Panc1 (cell line): ENCODE results near the gene DCUN1D3. TPM values are rescaled to one million over a fixed set of nuclear protein-coding genes. Genes with fewer than 3 reads are reported as not detected.
A peak's percentile ranks its signal among the peaks of the same experiment; 100 is the strongest.

Experiments
- ATAC-seq: fragments of 200-7000 bp; cut with Tn5 transposase; 2 replicates; pipeline ENCODE4 v1.9.1; 2020; ENCODE audit warnings: mild to moderate bottlenecking, moderate library complexity
- BruUV-seq: library from RNA; stranded (reverse); fragments of 400-500 nt; replicated peaks from 2 replicates; lab custom pipeline; 2021; lab: Mats Ljungman, UMichigan
- CTCF ChIA-PET: fragments of 300-600 bp; sonication (Branson Sonifier 250); formaldehyde crosslinking; loops from one replicate; lab custom pipeline; 2022; ENCODE audit warnings: antibody characterized with exemption; lab: Charles Lee
- POLR2A ChIA-PET: fragments of 300-600 bp; sonication (Branson Sonifier 250); formaldehyde crosslinking; loops from one replicate; lab custom pipeline; 2022; ENCODE audit warnings: antibody characterized with exemption; lab: Charles Lee
- DNase-seq: peaks from one replicate; pipeline ENCODE4 v3.0.0-alpha.2; 2010; ENCODE audit warnings: low read depth, low spot score
- H3K27ac ChIP-seq: 2 replicates; pipeline ENCODE4 v1.5.1; 2011; ENCODE audit warnings: mild to moderate bottlenecking, low read length, inconsistent platforms
- H3K27me3 ChIP-seq: fragments of 200-500 bp; sonication (Bioruptor generic); 2 replicates; pipeline ENCODE4 v1.6.0; 2014; ENCODE audit warnings: low read length, inconsistent platforms; ENCODE audit not compliant: control insufficient read depth, insufficient read depth
- H3K36me3 ChIP-seq: fragments of 200-500 bp; sonication (Bioruptor generic); 2 replicates; pipeline ENCODE4 v1.5.1; 2014; ENCODE audit warnings: inconsistent platforms, mild to moderate bottlenecking, low read length, moderate library complexity; ENCODE audit not compliant: control insufficient read depth, insufficient read depth
- H3K4me1 ChIP-seq: 2 replicates; pipeline ENCODE4 v1.5.1; 2011; ENCODE audit warnings: inconsistent platforms, mild to moderate bottlenecking, low read length, moderate library complexity; ENCODE audit not compliant: control insufficient read depth, insufficient read depth
- H3K4me3 ChIP-seq, 2 experiments: 2 replicates each; pipeline ENCODE4 v1.5.1; 2011 to 2012; ENCODE audit warnings: low read depth in 2 of 2, low read length in 2 of 2, mild to moderate bottlenecking in 2 of 2, inconsistent platforms in 1 of 2, moderate library complexity in 1 of 2
- H3K9me3 ChIP-seq: fragments of 200-500 bp; sonication (Bioruptor generic); 2 replicates; pipeline ENCODE4 v1.5.1; 2014; ENCODE audit warnings: low read depth, mild to moderate bottlenecking, inconsistent platforms, low read length, moderate library complexity; ENCODE audit not compliant: control insufficient read depth, insufficient read depth
- CTCF ChIP-seq: fragments of 450-650 bp; IDR thresholded peaks from 2 replicates; pipeline ENCODE4 v1.5.1; 2017; ENCODE audit warnings: mild to moderate bottlenecking
- POLR2AphosphoS5 ChIP-seq: IDR thresholded peaks from 2 replicates; pipeline ENCODE4 v1.6.1; 2012; ENCODE audit warnings: mild to moderate bottlenecking, low read depth, low read length, moderate library complexity
- REST ChIP-seq, 2 experiments: IDR thresholded peaks; 2 replicates each; pipeline ENCODE4 v1.6.1; 2011 to 2012; ENCODE audit warnings: low read depth in 2 of 2, control low read depth in 1 of 2, low read length in 1 of 2, mild to moderate bottlenecking in 1 of 2, moderate library complexity in 1 of 2; ENCODE audit not compliant: insufficient read depth in 1 of 2
- SIN3A ChIP-seq: IDR thresholded peaks from 2 replicates; pipeline ENCODE4 v1.6.1; 2012; ENCODE audit warnings: low read depth, mild to moderate bottlenecking, low read length, moderate library complexity, borderline replicate concordance; ENCODE audit not compliant: insufficient read depth
- TCF7L2 ChIP-seq: IDR thresholded peaks from 2 replicates; pipeline ENCODE4 v1.6.1; 2011; ENCODE audit warnings: mild to moderate bottlenecking, low read depth, low read length, inconsistent platforms
- in situ Hi-C: cut with HindIII; loops from 2 replicates; pipeline ENCODE4 v1.10.0; 2016; ENCODE audit warnings: low sequenced_read_pairs, low pct_unique_long_range_greater_than_20kb
- intact Hi-C: fragments of 100-400 bp; cut with micrococcal nuclease; formaldehyde crosslinking; loops from one replicate; pipeline ENCODE4 v1.10.0; 2022; ENCODE audit not compliant: unreplicated experiment
- total RNA-seq: library from RNA; stranded (reverse); gene quantifications from one replicate; pipeline ENCODE4 v1.2.1, GENCODE V29; 2021; ENCODE audit not compliant: unreplicated experiment

Gene DCUN1D3
- total RNA-seq, 1 experiment from 2014 or later = 23.5 TPM

GRCh38 chr16:20902426-20902825 is 2.3 kb upstream of the DCUN1D3 start:
- Histone ChIP-seq H3K4me1 (peaks cover 72% of the 10 kb centered on the region), H3K9me3 (no peaks in the 10 kb centered on the region), H3K36me3 (no peaks in the 10 kb centered on the region; the same call in 1 of the 2 replicates), H3K27me3 (no peaks in the 10 kb centered on the region), H3K4me3 (no peak overlapping the region), H3K27ac (peak overlapping the region; percentile 98)
- no TSS peak for BruUV-seq
- ATAC-seq (no peak), DNase-seq (no peak)
- in situ Hi-C loops = no loop called here
- POLR2A ChIA-PET = no interaction called here
- CTCF ChIA-PET = no interaction called here
- TF ChIP-seq SIN3A (no peak), POLR2AphosphoS5 (no peak), REST (IDR thresholded peaks at IDR 0.05; ENCODE audit: insufficient read depth in 1 of 2, low read depth in 2 of 2, low read length in 1 of 2) (no peak), CTCF (no peak), TCF7L2 (no peak)
- intact Hi-C loops = no loop called here

DNA sequence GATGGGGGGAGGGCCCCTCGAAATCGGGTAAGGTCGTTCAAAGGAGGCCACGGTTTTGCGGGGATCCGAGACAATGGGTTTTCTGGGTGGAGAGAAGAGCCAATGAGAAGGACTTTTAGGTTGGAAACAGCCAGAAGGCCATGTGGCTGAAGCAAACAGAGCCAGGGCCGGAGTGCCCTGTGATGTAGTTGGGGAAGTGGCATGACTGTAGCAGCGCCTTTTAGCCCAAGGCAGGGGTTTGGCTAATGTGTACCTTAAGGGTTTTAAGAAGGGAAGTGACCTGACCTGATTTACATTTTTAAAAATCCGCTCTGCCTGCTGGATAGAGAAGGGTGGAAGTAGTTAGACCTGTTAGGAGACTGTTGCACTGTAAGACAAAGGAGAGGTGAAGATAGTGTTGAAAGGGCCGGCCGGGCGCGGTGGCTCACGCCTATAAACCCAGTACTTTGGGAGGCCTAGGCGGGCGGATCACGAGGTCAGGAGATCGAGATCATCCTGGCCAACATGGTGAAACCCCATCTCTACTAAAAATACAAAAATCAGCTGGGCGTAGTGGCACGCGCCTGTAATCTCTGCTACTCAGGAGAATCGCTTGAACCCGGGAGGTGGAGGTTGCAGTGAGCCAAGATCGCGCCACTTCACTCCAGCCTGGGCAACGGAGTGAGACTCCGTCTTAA is 1.4 kb upstream of the DCUN1D3 start:
- no peak for ATAC-seq
- intact Hi-C loops (no loop called here), in situ Hi-C loops (no loop called here)
- H3K4me3 ChIP-seq = peak overlapping the region; percentile 82 to 91
- ChIA-PET POLR2A (interaction anchor here (0.7 kb wide), 1 partner anchor 151 kb away, joined by 3 read pairs; no protein-coding TSS in a partner anchor), CTCF (no interaction called here)
- peaks cover 66% of the 10 kb centered on the region for H3K4me1 ChIP-seq
- H3K36me3 ChIP-seq = peaks cover 3% of the 10 kb centered on the region; the same call in 1 of the 2 replicates
- no peak for DNase-seq
- peak overlapping the region; percentile 98 for H3K27ac ChIP-seq
- no peak for TF ChIP-seq SIN3A
- no peak for TF ChIP-seq TCF7L2
- no peak for TF ChIP-seq CTCF
- TF ChIP-seq REST (IDR thresholded peaks at IDR 0.05; ENCODE audit: insufficient read depth in 1 of 2, low read depth in 2 of 2, low read length in 1 of 2) = no peak
- TF ChIP-seq POLR2AphosphoS5 = no peak
- TSS peak; percentile 90 for BruUV-seq
- H3K9me3 ChIP-seq = no peaks in the 10 kb centered on the region
- H3K27me3 ChIP-seq = no peaks in the 10 kb centered on the region
